Right lung (tissue), 5 donors: ENCODE measurements around the gene DBNDD2. TPM values are rescaled to one million over a fixed set of nuclear protein-coding genes. Genes with fewer than 3 reads are reported as not detected.

ENCODE experiments used
- DNase-seq, 2 donors: peaks; one replicate each; pipeline ENCODE4 v3.0.0-alpha.2; 2013
- polyA plus RNA-seq, 5 donors: library from polyadenylated mRNA; unstranded; fragments of 120-200 nt; gene quantifications; one replicate each; pipeline versions ENCODE4 v1.2.1 to v1.2.3, GENCODE V29; 2013; ENCODE audit warnings: inconsistent platforms in 1 of 5, low replicate concordance in 1 of 5; ENCODE audit not compliant: insufficient read length in 5 of 5, insufficient read depth in 1 of 5

Gene DBNDD2
- polyA plus RNA-seq, 5 donors = 19.6 to 24.1 (median 22.6) TPM

DNA sequence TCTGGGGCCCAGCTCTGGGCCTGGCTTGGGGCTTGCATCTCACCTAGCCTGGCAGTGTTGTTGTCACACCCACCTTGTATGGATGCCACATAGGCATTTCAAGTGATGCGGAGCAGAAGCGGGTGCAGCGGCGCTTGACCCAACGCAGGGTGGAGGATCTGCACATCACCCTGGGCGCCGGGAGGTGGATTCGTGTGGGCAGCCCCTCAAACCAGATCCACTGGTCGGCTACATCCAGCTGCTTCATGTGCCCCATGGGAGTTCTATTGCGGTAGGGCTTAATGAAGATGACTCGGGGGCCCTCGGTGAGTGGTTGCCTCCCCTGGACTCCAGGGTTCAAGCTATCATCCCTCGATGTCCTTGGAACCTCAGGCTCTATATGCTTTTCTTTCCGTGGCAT, 33.1 kb upstream of the DBNDD2 start:
- DNase-seq = no peak

DNA sequence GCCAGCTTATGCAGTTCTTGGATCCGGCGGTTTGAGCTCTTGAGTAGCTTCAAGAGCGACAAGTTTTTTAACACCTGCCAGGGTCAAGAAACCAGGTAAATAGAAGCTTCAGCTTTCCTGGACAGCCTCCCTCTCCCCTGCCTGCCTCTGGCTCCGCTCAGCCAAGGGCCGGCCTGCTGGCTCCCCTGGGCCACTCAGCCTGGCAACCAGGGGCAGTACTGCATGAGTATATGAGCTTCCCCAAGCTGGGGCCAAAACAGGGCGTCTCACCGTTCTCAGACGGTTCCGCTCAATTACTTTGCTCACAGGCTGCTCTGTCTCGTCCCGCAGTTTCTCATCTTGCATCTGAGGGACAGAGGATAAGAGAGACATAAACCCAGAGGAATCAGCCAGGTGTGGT, 30.8 kb upstream of the DBNDD2 start:
- peak in 1 of 2 donors; percentile 23 for DNase-seq

DNA sequence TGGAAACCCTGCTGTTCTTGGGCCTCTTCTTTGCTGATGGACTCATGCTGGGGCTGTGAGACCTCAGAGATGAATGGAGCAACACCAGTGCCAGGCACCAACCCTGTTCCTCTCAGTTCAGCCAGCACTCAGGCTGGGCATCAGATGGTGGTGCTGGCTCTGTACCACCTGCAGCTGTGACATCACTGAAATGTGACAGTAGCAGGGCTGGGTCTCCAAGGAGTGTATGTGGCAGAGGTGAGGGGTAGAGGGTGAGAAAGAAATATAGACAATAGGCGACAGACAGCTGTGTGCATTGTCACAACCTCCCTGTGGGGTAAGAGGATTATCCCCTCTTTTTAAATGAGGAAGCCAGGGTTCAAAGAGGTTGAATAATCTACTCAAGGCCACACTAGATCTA, 29.9 kb upstream of the DBNDD2 start, which contains the start of gene TP53TG5:
Gene TP53TG5 (minus strand): TSS at position 135 of the 400 bp plus-strand sequence. CDS start 89 bp downstream, at position 46.
- no peak for DNase-seq

DNA sequence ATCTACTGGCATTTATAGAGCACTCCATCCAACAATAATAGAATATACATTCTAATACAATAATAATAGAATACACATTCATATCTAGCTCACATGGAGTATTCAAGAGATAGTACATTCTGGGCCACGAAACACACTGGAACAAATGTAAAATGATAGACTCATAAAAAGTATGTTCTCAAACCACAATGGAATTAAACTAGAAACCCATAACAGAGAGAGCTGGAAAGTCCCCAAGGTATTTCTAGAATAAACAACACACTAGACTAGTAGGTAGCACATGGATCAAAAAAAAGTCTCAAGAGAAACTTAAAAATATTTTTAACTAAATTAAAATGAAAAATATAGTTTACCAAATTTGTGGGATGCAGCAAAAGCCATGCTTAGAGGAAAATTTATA, 20.8 kb upstream of the DBNDD2 start:
- DNase-seq = no peak

DNA sequence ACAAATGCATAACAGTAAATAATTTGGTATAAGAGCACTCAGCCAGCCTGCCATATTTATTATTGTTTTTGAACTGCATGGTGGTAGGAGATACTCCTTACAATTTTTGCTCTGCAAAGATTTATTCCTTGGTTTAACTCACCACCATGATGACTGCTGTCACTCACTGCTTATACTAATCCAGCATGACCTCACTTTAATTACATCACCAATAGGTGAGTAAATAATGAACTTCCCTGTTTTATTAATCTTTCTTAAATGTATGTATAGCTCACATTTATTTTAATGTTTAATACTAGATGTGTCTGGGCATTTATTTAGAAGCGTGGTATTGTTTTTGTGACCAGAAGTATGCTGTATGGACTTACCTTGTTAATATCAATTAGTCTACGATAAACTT, 17.2 kb upstream of the DBNDD2 start:
- DNase-seq = no peak

DNA sequence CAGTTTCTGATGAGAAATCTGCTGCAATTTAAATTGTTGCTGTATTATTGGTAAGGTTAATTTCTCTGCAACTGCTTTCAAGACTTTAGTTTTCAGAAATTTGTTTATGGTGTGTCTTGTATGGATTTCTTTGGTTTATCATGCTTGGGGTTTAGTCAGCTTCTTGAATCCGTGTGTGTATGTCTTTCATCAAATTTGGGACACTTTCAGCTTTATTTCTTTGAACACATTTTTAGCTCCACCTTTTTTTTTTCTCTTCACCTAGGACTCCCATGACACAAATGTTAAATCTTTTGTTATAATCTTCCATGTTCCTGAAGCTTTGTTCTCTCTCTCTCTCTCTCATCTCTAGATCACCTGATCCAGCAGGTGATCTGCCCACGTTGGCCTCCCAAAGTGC, 16.5 kb upstream of the DBNDD2 start:
- no peak for DNase-seq

DNA sequence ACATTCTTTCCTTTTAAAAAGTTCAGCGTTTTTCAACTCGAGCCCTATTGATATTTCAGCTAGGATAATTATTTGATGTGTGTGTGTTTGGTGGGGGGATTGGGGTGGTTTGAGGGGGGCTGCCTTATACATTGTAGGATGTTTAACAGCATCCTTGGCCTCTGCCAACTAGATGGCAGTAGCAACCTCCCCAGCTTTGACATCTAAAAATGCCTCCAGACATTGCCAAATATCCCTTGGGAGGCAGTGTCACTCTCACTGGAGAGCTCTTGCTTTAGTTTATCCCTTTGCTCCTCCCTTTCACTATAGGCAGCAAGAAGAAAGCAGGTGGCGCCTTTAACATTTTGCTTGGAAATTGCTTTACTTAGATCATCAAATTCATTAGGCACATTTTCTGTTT, 15.4 kb upstream of the DBNDD2 start:
- no peak for DNase-seq

DNA sequence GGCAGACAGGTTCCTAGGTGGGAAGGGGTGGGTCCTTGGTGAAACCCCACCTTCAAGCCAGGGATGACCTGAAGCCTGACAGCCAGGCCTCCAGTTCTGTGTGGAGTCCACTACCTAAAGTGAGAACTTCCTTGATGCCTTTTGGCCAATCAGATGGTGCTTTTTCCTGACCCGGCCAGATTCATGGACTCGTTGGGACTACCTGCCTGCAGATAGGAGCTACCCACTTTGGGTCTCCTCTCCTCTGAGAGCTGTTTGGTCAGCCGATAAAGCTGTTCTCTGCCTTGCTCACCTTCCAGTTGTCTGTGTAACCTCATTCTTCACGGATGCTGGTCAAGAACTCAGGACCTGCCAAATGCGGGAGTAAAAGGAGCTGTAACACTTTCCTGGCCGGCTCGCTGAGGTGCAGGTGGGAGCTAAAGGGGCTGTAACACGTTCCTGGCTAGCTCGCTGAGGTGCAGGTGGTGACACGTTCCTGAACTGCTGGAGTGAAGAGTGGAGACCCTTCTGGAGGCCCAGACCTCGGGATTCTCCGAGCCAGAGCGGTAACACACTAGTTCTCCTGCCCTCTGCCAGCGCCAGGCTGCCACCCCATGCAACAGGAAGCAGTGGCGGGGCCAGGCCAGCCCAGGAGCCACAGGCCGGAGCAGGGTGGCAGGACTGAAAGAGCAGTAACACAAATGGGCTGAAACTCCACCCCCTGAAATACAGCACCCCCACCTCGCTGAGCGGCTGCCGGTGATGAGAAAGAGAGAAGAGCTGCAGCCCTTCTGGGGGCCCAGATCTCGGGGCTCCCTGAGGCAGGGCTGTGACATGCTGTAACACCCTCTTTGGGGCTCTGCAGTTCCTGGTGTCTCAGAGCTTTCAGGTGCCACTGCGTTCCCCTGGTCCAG, 13.6 kb upstream of the DBNDD2 start:
- no peak for DNase-seq

DNA sequence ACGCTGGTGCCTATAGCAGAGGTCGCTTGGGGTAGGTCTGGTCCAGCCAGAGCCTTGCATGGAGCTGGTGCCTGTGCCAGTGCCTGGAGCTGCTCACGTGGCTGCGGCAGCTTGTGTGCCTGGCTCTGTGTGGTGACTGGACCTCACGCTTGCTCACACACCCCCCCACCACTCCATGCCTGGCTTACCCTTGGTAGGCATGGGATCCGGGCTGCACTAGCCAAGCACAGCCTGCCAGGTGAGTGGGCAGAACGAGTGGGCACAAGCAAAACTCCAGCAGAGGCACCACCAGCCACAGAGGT, 13.0 kb upstream of the DBNDD2 start:
- DNase-seq = no peak

DNA sequence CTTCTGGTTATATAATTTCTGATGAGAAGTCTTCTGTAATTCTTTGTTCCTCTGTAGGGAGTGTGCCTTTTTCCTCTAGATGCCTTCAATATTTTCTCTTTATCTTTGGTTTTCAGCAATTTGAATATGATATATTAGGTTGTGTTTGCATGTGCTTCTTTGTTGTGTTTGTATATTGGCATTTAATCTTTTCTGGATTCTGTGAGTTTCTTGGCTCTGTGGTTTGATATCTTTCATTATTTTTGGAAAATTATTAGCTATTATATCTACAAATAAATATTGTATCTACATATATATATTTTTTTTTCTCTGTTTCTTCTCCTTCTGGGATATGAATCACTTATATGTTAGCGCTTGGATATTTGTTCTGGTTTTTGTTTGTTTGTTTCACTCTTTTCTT, 9.1 kb upstream of the DBNDD2 start:
- no peak for DNase-seq

DNA sequence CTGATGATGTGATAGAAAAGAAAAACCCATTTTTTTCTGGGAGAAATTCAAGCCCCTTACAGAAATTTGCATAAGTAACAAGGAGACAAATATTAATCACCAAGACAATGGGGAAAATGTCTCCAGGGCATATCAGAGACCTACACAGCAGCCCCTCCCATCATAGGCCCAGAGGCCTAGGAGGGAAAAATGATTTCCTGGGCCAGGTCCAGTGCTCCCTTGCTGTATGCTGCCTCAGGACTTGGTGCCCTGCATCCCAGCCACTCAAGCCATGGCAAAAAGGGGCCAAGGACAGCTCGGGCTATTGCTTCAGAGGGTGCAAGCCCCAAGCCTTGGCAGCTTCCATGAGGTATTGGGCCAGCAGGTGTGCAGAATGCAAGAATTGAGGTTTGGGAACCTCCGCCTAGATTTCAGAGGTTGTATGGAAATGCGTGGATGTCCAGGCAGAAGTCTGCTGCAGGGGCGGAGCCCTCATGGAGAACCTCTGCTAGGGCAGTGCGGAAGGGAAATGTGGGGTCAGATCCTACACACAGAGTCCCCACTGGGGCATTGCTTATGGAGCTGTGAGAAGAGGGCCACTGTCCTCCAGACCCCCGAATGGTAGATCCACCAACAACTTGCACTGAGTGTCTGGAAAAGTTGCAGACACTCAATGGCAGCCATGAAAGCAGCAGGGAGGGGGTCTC, 7.6 kb upstream of the DBNDD2 start:
- no peak for DNase-seq

DNA sequence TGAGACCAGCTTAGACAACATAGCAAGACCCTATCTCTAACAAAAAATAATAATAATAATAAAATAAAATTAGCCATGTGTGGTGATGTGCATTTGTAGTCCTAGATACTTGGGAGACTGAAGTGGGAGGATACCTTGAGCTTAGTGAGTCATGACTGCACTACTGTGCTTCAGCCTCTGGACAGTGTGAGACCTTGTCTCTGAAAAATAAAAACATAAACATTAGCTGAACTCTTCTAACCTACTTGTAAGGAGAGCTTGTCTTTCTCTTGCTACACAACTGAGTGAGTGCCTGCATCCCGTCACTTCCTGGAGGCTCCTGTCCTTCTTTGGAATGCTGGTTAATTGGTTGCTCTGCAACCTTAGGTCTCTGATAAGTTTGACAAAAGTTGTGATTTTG, 5.1 kb upstream of the DBNDD2 start:
- no peak for DNase-seq

DNA sequence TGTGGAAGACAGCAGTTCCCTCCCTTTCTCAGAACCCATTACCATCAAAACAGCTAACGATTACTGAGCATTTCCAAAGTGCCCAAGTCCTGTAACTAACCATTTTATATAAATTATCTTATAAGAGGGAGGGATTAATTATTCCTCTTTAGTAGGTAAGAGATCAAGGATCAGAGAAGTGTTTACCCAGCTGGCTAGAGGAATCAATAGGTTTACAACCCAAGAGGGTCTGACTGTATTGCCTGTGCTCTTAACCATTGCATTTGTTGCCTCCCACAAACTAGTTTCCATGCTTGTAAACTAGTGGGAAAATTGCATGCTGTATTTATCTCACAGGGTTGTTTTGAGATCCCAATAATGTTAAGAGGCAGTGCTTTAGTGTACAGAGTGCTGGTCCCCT, 3.7 kb upstream of the DBNDD2 start:
- DNase-seq = no peak

DNA sequence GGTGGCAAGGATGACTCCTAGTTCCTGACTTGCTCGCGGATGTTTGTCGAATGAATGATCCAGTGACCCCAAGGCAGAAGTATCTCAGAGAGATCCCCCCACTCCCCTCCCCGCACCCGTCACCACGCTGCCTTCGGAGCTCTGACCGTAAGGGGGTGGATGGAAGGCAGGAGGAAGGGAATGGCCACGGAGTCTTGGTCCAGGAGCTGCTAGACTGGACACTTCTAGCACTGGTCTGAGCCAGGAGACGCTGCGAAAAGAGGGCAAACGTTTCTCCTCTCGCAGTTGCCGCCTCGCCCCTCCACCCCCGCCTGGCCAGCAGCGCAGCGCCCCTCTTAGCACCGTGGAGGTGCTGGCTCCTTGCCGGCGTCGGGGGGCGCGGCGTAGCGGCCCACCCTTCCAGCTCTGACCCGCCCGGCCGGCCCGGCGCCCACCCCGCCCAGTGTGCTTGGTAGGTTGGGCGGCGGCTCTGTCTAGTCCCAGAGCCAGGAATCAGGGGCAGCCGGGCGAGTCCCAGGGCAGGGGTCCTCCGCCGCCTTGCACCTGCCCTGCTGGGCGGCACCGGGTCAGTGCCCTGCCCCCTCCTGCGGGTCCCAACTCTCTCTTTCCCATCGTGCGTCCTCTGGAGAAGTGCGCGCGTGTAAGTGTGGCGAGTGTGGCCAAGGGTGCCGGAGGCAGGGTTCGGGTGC, 2.4 kb upstream of the DBNDD2 start:
- DNase-seq = no peak

DNA sequence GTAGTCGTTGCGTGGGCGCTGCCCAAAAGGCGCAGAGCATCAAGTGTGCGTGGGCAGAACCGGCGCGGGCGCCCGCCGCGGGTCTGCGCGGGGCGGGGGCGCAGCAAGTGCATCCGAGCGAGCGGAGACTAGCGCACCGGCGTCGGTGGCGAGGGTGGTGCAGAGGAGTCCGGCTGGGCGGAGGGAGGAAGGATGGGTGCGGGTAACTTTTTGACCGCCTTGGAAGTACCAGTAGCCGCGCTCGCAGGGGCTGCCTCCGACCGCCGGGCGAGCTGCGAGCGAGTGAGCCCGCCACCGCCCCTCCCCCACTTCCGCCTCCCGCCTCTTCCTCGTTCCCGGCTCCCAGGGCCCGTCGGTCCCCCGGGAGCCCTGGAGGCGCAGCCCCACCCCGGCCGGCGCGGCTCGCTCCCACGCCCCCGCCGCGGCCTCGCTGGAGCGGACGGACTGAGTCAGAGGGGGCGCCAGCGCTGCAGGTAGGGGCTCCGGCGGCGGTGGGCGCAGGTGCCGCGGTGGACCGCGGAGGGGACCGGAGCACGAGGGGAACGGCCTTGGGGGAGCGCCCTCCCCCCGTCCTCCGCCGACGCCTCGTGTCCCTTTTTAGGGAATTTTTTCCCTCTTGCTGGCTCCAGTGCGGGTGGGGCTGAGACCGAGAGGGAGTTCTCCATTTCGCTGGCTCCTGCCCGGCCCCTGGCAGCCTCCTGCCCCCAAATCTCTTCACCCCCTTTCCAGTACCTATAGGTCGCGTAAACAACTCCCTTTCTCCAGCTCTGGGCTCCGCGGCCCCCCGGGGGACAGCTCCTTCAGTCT, 1.6 kb upstream of the DBNDD2 start:
- peak in 1 of 2 donors; percentile 25 for DNase-seq

DNA sequence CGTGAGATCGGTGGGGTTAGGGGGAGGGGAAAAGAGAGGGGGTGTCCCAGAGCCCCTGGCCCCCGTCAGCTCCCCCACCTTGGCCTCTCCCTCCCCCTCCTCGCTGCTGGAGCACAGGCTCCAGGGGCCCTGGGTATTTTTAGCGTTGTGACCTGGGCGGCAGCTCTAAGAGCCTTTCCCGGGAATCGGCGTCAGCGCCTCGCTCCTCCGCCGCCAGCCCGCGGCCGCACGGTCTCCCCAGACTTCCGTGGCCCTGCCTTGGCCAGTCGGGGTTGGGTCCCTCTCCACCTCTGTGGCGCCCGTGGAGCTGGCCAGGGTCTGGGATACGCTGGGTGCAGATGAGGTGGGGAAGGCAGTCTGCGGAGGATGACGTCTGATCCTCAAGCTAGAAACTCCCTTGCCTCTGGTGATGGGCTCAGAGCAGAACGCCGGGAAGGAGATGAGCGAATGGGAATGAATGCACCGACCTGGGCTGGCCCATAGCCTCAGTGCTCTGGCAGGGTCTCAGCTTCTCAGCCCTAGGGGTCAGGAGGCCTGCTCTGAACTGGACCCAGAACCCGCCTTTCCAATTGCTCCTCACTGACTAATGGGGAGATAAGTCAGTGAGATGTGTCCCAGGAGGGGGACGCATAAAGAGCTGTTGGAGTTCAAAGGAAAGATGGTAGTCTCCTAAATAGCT, 883 bp upstream of the DBNDD2 start:
- DNase-seq = no peak

DNA sequence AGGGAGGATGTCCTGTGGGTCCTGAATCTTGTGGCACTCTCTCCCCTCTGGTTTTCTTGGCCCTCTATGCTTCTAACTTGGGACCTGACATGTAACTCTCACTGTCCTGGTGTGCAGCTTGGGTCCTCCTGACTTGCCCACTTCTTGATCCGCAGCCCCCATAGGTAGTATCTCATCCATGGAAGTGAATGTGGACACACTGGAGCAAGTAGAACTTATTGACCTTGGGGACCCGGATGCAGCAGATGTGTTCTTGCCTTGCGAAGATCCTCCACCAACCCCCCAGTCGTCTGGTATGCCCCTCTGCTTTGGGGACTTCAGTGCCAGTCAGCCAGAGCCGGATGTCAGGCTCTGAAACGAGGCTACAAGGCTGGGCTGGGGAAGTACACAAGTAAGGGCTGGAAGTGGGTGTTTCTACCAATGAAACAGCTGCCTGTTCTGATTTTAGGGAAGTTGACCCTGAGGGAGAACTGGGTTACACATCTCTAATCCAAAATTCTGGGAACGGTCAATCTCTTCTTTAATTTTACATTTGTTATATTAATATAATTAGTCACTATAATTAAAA, 641 bp downstream of the DBNDD2 start:
- no peak for DNase-seq

DNA sequence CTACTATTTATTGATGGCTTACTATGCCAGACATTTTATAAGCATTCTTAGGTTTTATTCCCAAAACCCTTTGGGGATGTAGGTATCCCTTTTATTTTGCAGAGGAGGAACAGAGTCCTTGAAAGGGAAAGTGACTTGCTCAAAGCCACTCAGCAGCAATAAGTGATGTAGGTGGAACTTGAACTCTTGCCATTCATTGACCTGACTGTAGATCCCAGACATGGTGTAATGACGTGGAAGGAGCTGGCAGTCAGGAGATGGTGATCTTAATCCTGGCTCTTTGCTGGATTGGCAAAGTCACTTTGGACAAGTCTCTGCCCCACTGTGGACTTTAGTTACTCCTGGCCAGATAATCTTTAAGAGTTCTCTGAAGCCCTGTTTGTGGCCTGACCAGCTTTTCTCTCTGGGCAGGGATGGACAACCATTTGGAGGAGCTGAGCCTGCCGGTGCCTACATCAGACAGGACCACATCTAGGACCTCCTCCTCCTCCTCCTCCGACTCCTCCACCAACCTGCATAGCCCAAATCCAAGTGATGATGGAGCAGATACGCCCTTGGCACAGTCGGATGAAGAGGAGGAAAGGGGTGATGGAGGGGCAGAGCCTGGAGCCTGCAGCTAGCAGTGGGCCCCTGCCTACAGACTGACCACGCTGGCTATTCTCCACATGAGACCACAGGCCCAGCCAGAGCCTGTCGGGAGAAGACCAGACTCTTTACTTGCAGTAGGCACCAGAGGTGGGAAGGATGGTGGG, 1.6 kb downstream of the DBNDD2 start:
- DNase-seq = no peak

DNA sequence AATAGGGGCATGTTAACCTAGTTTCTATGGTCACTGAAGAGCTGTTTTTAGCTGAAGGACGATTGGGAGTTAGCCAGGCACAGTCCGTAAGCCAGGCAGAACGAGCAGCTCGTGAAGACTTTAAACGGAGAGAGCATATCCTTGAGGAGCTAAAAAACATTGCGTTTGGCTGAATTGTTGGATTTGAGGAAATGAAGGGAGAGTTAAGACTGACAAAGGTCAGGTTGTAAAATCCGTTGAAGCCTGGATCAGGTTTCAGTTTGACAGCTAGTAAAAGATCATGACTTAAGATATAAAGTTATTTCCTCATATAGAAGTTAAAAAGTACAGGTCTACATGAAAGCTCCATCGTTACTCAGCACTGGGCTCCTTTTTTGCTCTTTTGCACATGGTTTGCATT, 2.8 kb downstream of the DBNDD2 start:
- no peak for DNase-seq

DNA sequence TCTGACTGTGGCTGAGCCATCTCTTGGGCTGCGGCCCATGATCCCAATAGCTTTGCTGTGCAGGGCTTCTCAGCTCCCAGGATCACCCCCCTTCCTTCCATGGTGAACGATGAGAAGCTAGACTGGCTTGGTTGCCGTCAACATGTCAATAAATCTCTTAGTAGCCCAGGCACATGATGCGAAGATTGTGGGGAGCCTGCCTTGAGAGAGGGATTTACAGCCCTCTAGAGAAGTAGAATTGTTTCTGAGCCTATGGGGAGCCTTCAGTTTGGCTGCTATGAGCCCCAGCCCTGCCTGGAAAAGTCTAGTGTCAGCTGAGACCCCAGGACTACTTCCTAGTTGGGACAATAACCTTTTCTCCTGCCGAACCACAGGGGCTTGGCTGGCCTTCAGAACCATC, 4.6 kb downstream of the DBNDD2 start:
- no peak for DNase-seq
